GM12801 (cell line): ENCODE results near the gene RAB5A.

Experiments used
- TF ChIP-seq, protein P1 (sequence below): IDR thresholded peaks from one replicate; pipeline ENCODE4 v1.5.1; 2011; ENCODE audit warnings: control low read depth; ENCODE audit not compliant: insufficient read length; ENCODE audit errors: extremely low read depth

Gene RAB5A

DNA sequence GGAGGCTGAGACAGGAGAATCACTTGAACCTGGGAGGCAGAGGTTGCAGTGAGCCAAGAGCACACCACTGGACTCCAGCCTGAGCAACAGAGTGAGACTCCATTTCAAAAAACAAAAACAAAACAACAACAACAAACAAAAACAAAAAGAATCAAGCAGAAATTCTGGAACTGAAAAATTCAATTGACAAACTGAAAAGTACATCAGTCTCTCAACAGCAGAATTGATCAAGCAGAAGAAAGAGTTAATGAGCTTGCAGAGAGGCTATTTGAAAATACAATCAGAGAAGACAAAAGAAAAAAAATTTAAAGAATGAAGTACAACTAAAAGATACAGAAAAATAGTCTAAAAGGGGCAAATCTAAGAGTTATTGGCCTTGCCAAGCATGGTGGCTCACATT lies 35.4 kb upstream of the RAB5A start:
- TF ChIP-seq, protein P1, sequence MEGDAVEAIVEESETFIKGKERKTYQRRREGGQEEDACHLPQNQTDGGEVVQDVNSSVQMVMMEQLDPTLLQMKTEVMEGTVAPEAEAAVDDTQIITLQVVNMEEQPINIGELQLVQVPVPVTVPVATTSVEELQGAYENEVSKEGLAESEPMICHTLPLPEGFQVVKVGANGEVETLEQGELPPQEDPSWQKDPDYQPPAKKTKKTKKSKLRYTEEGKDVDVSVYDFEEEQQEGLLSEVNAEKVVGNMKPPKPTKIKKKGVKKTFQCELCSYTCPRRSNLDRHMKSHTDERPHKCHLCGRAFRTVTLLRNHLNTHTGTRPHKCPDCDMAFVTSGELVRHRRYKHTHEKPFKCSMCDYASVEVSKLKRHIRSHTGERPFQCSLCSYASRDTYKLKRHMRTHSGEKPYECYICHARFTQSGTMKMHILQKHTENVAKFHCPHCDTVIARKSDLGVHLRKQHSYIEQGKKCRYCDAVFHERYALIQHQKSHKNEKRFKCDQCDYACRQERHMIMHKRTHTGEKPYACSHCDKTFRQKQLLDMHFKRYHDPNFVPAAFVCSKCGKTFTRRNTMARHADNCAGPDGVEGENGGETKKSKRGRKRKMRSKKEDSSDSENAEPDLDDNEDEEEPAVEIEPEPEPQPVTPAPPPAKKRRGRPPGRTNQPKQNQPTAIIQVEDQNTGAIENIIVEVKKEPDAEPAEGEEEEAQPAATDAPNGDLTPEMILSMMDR = no peak

DNA sequence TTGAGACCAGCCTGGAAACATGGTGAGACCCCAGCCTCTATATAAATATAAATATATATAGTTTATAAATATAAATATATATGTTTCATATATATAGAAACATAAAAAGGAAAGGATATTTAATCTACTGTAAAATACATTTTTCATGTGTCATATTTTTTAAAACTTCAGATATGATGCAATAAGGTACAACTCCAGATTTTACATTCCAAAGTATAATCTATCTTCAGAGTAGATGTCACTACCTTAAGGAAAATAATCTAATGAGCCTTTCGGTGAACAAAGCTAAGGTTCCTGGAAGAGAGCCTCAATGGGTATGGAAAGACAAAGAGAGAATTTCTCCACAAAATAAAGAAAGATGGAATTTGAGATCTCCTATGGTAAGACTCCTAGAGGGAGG lies 29.7 kb upstream of the RAB5A start:
- TF ChIP-seq, protein P1 = no peak

DNA sequence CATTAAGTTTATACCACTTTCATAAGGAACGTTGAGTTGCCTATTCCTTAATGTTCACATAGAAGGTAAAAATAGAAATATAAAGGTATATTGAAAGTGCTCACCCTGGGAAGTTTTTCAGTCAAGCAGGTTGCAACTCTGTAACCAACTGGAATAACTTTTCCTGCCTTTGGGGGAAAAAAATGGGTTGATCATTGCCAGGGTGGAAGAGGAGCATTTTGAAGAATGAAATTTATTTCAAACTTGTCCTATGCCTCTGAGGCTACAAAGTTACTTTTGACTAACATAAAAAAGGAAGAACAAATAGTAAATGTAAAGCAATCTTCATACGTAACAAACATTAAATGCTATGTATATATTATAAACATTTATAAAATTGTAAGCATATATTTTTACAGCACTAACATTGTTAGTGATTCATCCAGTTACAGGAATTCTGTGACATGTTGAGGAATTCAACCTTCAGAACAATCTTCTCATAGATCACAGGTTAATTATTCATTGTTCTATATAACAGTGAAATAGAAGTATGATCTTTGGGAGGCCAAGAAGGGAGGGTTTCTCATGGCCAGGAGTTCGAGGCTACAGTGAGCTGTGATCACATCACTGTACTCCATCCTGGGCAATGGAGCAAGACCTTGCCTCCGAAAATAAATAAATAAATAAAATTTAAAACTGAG lies 26.4 kb upstream of the RAB5A start:
- TF ChIP-seq, protein P1 = no peak

DNA sequence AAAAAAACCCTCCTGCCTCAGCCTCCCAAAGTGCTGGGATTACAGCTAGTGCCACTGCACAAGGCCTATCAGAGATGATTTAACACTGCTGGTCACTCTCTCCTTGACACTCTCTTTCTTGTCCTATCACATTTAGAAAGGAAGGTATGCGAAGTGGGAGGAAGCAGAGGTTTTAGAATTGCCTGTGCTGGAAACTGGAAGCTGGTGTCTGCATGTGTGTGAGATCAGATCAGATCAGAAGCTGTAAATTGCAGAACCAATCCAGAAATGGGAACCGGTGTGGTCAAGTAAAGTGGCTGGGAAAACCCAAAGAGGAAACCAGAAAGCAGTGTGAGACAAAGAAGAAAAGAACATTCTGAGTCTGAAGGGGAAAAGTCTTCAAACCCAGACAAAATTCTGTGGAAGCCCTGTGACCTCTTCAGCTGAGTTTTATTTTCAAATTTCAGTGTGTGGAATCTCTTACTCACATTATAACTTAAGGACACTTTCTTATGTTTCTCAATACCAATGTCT lies 15.7 kb upstream of the RAB5A start:
- TF ChIP-seq, protein P1 = no peak

DNA sequence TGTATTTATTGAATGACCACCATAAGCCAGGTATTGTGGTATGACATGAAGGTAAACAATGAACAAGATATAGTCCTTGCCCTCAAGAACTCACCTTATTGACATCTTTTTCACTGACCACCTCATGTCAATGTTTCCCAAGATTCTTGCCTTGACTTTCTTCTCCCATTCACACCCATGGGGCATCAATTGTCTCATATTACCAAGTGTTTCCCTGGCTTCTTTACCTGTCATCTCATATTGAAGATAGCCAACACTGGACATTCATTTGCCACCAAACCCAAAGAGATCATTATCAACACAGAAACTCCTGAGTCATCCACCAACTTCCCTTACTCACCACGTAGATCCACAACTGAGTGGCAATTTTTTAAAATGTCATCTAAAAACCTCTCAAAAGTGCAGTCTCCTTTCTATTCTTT lies 15.1 kb upstream of the RAB5A start:
- TF ChIP-seq, protein P1 = no peak

DNA sequence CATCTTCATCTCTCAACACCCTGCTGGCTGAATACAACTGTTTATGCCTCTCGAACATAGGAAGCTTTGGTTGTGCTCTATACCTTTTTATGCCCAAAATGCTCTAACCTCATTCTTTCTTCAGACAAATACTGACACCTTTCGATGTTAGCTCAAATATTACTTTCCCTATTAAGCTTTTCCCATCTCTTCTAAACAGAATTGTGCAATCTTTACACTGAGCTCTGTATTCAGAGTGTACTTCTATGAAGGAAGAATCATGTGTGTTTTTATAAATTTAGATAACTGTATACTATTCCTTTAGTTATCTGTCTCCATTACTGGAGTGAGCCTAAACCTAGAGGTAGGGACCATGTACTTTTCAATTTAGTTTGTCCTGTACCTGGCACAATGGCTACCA lies 14.5 kb upstream of the RAB5A start:
- TF ChIP-seq, protein P1 = no peak

DNA sequence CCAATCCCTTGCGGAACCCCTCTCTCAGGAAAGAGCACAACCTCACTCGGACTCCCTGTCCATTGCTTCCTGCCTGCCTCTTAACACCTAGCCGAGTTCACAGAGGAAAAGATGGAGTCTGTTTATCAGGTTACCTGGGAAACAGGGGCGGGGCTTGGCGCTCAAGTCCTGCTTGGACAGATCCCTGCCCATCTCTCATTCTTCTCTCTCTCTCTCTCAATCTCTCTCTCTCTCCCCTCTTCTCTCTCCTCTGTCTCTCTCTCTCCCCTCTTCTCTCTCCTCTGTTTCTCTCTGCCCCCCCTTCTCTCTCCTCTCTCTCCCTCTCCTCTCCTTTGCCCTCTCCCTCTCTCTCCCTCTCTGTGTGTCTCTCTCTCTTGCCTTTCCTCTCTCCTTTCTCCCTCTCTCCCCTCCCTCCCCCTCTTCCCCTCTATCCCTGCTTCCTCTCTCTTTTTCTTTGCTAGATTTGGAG lies 12.8 kb upstream of the RAB5A start, which contains the start of gene EFHB:
Gene EFHB, minus strand, starts transcription at position 120 of the 469 bp plus-strand sequence. CDS start 199 bp downstream, outside the sequence.
- TF ChIP-seq, protein P1 = no peak
